ENCODE data around the gene CLCN3.
"Not testable (repeated sequence)": the region's sequence is repeated elsewhere in the genome, so short reads cannot be mapped to it uniquely, and the experiment has no call there.

CLCN3 gene

GRCh38 chr4:169756971-169757574 lies 136.7 kb downstream of the CLCN3 start:
- Mint-ChIP-seq H3K9me3 (no peaks in the 10 kb centered on the region), H3K27ac (peak overlapping the region; percentile 76 to 93), H3K4me3 (peak overlapping the region; percentile 81 to 95), H3K4me1 (peaks cover 28% of the 10 kb centered on the region), H3K27me3 (no peaks in the 10 kb centered on the region)
- DNase-seq (no peak), ATAC-seq (peak; percentile 35)

GRCh38 chr4:169757575-169758184 lies 137.3 kb downstream of the CLCN3 start, which contains the start of gene HPF1:
Gene HPF1 (minus strand): TSS chr4:169757944. CDS start chr4:169757877, 67 bp downstream.
- H3K9me3 Mint-ChIP-seq, result no peaks in the 10 kb centered on the region
- H3K27ac Mint-ChIP-seq, result peak within 1 kb of the TSS; percentile 76 to 93
- H3K4me1 Mint-ChIP-seq, result peaks cover 28% of the 10 kb centered on the region
- H3K27me3 Mint-ChIP-seq, result no peaks in the 10 kb centered on the region
- peak; percentile 87 to 95 for DNase-seq
- peak within 1 kb of the TSS; percentile 81 to 95 for H3K4me3 Mint-ChIP-seq
- ATAC-seq, result peak; percentile 89

- Mint-ChIP-seq H3K4me3 (peak overlapping the region; percentile 81 to 95), H3K4me1 (peaks cover 28% of the 10 kb centered on the region), H3K27ac (no peak overlapping the region), H3K9me3 (no peaks in the 10 kb centered on the region), H3K27me3 (no peaks in the 10 kb centered on the region)
- ATAC-seq, result no peak
- DNase-seq, result no peak
These were observed 138.1 kb downstream of the CLCN3 start for GRCh38 chr4:169758401-169758962.

GRCh38 chr4:169761846-169762245 lies 141.5 kb downstream of the CLCN3 start:
- Mint-ChIP-seq H3K4me1 (peaks cover 9% of the 10 kb centered on the region), H3K9me3 (no peaks in the 10 kb centered on the region), H3K4me3 (no peak overlapping the region), H3K27ac (no peak overlapping the region), H3K27me3 (no peaks in the 10 kb centered on the region)
- no peak for DNase-seq
- ATAC-seq, result no peak

- H3K4me3 Mint-ChIP-seq, result no peak overlapping the region
- peaks cover 3% of the 10 kb centered on the region for H3K4me1 Mint-ChIP-seq
- H3K9me3 Mint-ChIP-seq, result no peaks in the 10 kb centered on the region
- DNase-seq (no peak), ATAC-seq (no peak)
- H3K27ac Mint-ChIP-seq, result no peak overlapping the region
- no peaks in the 10 kb centered on the region for H3K27me3 Mint-ChIP-seq
These were observed 145.5 kb downstream of the CLCN3 start for GRCh38 chr4:169765835-169766234.

GRCh38 chr4:169766741-169767140 lies 146.4 kb downstream of the CLCN3 start:
- no peak overlapping the region for H3K27ac Mint-ChIP-seq
- no peaks in the 10 kb centered on the region for H3K9me3 Mint-ChIP-seq
- no peak overlapping the region for H3K4me3 Mint-ChIP-seq
- H3K27me3 Mint-ChIP-seq, result no peaks in the 10 kb centered on the region
- peaks cover 5% of the 10 kb centered on the region for H3K4me1 Mint-ChIP-seq
- DNase-seq (no peak), ATAC-seq (no peak)

GRCh38 chr4:169768385-169768784 lies 148.0 kb downstream of the CLCN3 start:
- no peak for DNase-seq
- H3K4me1 Mint-ChIP-seq, result peaks cover 5% of the 10 kb centered on the region
- H3K27me3 Mint-ChIP-seq, result no peaks in the 10 kb centered on the region

GRCh38 chr4:169770416-169770815 lies 150.0 kb downstream of the CLCN3 start:
- DNase-seq (no peak), ATAC-seq (no peak)
- Mint-ChIP-seq H3K9me3 (no peaks in the 10 kb centered on the region), H3K27ac (no peak overlapping the region), H3K4me1 (peaks cover 12% of the 10 kb centered on the region), H3K27me3 (peaks cover 15% of the 10 kb centered on the region), H3K4me3 (no peak overlapping the region)

More at GRCh38 chr4:169768385-169768784, 148.0 kb downstream of the CLCN3 start:
- no peaks in the 10 kb centered on the region for H3K9me3 Mint-ChIP-seq
- H3K27ac Mint-ChIP-seq, result no peak overlapping the region
- H3K4me3 Mint-ChIP-seq, result no peak overlapping the region
- ATAC-seq, result no peak

GRCh38 chr4:169771556-169772080 lies 151.2 kb downstream of the CLCN3 start:
- not testable (repeated sequence) for DNase-seq, H3K4me3 Mint-ChIP-seq, H3K9me3 Mint-ChIP-seq, H3K27ac Mint-ChIP-seq, ATAC-seq
- Mint-ChIP-seq H3K27me3 (peaks cover 24% of the 10 kb centered on the region), H3K4me1 (peaks cover 12% of the 10 kb centered on the region)
